Activated T-cell treated with anti-CD3 and anti-CD28 coated beads, Interleukin-2, amount 50 U/mL, for 4 hours (primary cell): ENCODE results near the gene CFDP1. TPM values are rescaled to one million over a fixed set of nuclear protein-coding genes. Genes with fewer than 3 reads are reported as not detected.
A peak's percentile ranks its signal among the peaks of the same experiment; 100 is the strongest.

Experiments used
- ATAC-seq, 2 donors: fragments of 200-7000 bp; cut with Tn5 transposase; one replicate each; pipeline ENCODE4 v1.10.0; 2021
- DNase-seq: peaks from one replicate; pipeline ENCODE4 v3.0.0-alpha.2; 2020
- H3K27me3 Mint-ChIP-seq: one replicate; pipeline ENCODE4 v1.8.0; 2021; ENCODE audit warnings: low read depth, mixed read lengths
- H3K36me3 Mint-ChIP-seq: one replicate; pipeline ENCODE4 v1.8.0; 2022; ENCODE audit warnings: mixed read lengths; ENCODE audit not compliant: insufficient read depth
- H3K4me1 Mint-ChIP-seq: one replicate; pipeline ENCODE4 v1.8.0; 2021; ENCODE audit warnings: low read depth, mixed read lengths
- H3K4me3 Mint-ChIP-seq: one replicate; pipeline ENCODE4 v1.8.0; 2021; ENCODE audit warnings: mild to moderate bottlenecking, moderate library complexity, mixed read lengths
- H3K9me3 Mint-ChIP-seq: one replicate; pipeline ENCODE4 v1.8.0; 2021; ENCODE audit warnings: mixed read lengths
- total RNA-seq, 3 donors: library from RNA; stranded (reverse); gene quantifications; one replicate each; pipeline ENCODE4 v1.2.1, GENCODE V29; 2021

CFDP1 gene
- total RNA-seq, 3 donors from 2014 or later, result 28.3 to 33.2 (median 28.6) TPM

DNA sequence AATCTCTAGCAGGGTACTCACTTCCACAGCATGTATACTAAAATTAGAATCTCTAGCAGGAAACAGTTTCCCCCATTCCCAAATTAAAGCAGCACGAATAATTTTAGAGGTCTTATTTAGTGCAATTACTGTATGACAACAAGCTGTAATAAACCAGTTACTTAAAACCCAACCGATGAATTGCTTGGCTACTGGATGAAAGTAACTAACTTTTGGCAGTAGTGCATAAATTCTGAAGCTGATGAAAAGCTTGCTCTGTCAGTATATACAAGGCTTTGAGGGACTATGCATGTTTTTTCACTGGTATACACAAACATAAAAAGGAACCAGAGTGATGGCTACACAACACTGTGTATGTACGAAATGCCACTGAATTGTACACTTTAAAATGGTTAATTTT lies 89.4 kb downstream of the CFDP1 start:
- Mint-ChIP-seq H3K36me3 (peaks cover 38% of the 10 kb centered on the region), H3K27me3 (no peaks in the 10 kb centered on the region), H3K9me3 (no peaks in the 10 kb centered on the region), H3K4me3 (no peak overlapping the region), H3K4me1 (no peaks in the 10 kb centered on the region)
- DNase-seq (no peak), ATAC-seq (no peak)

DNA sequence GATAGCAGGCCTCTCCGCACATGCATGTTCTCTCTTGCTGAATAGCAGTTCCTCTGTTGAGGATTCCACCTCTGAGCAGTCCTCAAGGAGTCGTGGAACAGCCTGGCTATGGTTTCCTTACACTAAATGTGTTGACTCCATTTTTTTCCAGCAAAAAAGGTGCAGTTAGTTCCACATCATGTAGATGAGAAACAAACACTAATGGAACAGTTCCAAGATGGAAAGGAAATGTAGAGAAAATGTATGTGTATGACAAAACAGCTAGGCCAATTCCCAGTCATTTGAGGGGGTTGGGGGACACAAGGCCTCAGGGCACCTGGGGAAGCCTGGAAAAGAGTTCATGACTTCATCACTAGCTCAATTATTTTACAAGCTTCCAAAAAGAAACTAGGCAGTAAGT lies 90.0 kb downstream of the CFDP1 start:
- H3K9me3 Mint-ChIP-seq, result no peaks in the 10 kb centered on the region
- peaks cover 39% of the 10 kb centered on the region for H3K36me3 Mint-ChIP-seq
- DNase-seq (no peak), ATAC-seq (no peak)
- H3K4me1 Mint-ChIP-seq, result no peaks in the 10 kb centered on the region
- H3K27me3 Mint-ChIP-seq, result no peaks in the 10 kb centered on the region
- H3K4me3 Mint-ChIP-seq, result no peak overlapping the region

DNA sequence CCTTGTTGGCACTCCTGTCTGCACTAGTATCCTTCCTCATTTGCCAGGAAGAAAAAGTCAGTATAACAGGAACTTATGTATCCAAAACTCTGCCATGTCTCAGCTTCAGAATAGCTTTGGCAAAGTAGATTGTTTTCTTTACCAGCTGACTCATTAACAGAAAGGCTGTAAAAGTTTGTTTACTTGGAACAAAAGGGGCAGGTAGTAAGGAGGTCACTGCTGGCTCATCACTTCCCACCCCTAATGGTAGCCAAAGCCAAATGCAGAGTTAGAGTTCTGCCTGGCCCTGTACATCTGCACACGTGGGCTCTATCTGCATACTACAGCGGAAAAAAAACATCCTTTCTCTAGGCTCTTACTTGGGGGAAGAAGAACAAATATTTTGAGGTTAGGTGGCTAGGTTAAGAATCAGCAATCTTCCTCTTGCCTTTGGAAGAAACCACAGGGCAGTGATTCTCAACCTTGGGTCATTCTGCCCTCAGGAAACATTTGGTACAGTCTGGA lies 90.9 kb downstream of the CFDP1 start:
- Mint-ChIP-seq H3K4me1 (no peaks in the 10 kb centered on the region), H3K27me3 (no peaks in the 10 kb centered on the region), H3K9me3 (no peaks in the 10 kb centered on the region), H3K4me3 (no peak overlapping the region), H3K36me3 (peaks cover 40% of the 10 kb centered on the region)
- no peak for ATAC-seq
- no peak for DNase-seq

DNA sequence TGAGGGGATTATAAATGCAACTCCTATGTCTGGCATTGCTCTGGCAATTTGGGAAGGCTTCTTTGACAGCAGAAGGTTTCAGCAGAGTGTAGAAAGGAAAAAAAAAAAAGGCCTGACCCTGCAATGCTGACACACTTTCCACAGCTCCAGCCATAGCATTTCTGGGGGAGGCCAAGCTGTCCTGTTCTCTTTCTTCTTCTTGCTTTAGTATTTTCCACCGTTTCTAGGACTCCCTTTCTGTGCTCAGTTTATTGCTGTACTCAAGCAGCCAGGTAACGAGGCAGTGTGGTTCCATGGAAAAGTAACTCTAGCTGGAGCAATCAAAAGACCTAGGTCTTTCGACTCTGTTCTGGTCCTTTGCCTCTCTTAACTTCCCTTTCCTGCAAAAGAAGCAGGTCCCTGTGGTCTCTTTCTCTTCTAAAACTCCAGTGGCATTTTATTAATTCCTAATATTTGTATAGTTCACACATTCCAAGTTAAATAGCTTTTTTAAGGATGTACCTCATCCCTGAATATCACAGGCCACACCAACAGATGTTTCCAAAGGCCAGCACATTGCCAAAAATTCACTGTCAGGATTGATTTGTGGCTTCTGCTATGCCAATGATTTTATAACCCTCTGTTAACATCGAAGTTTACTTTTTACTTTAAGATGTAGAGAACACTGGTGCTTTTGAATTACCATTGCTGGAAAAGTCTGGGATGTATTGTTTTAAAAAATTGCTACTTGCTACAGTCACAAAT lies 91.6 kb downstream of the CFDP1 start:
- Mint-ChIP-seq H3K4me1 (no peaks in the 10 kb centered on the region), H3K36me3 (peaks cover 45% of the 10 kb centered on the region), H3K27me3 (no peaks in the 10 kb centered on the region), H3K4me3 (no peak overlapping the region), H3K9me3 (no peaks in the 10 kb centered on the region)
- DNase-seq, result no peak
- ATAC-seq, result no peak

DNA sequence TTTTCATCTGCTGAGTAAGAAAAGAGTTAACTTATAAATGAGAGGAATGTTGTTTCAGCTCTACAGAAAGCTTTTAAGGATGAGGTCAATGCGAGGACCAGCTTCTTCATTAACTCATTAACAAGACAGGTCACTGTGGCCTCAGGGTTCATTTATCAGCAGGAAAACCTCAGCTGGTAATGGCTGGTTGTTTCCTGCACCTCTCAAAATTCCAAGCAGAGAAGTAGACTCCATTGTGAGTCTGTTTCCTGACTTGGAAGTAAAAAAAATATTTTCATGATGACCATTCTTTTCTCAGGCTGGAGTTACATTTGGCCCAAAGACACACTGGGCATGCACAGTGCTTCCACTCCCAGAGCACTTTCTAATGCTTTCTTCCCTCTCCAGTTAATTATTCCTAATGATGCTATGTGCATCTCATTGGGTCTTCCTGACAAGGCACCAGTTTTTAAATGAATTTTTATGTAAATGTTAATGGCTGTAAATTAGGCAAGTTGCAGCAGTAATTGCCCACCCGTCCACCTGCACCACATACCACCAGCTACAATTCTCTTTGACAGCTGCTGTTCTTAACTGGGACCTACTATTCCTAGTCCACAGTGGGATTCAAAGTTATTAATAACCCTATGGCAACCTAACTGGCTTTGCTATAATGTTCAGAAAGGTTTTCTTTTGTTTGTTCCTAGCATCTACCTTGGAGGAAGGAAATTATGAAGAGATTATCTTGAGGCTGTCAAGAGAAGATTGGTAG lies 92.4 kb downstream of the CFDP1 start:
- H3K27me3 Mint-ChIP-seq, result no peaks in the 10 kb centered on the region
- no peak for DNase-seq
- H3K9me3 Mint-ChIP-seq, result no peaks in the 10 kb centered on the region
- H3K4me1 Mint-ChIP-seq, result no peaks in the 10 kb centered on the region
- peaks cover 40% of the 10 kb centered on the region for H3K36me3 Mint-ChIP-seq
- ATAC-seq, result no peak
- H3K4me3 Mint-ChIP-seq, result no peak overlapping the region

DNA sequence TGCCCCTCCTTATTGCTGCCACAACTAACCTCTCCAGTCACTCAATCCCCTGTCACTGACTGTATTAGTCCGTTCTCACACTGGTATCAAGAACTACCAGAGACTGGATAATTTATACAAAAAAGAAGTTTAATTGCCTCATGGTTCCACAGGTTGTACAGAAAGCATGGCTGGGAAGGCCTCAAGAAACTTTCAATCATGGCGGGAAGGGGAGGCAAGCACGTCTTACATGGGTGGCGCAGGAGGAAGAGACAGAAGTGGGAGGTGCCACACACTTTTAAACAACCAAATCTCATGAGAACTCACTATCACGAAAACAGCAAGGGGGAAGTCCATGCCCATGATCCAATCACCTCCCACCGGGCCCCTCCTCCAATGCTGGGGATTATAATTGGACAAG lies 95.9 kb downstream of the CFDP1 start:
- Mint-ChIP-seq H3K4me1 (peaks cover 14% of the 10 kb centered on the region), H3K9me3 (no peaks in the 10 kb centered on the region), H3K36me3 (peaks cover 25% of the 10 kb centered on the region), H3K4me3 (no peak overlapping the region), H3K27me3 (no peaks in the 10 kb centered on the region)
- DNase-seq, result no peak
- ATAC-seq, result no peak

DNA sequence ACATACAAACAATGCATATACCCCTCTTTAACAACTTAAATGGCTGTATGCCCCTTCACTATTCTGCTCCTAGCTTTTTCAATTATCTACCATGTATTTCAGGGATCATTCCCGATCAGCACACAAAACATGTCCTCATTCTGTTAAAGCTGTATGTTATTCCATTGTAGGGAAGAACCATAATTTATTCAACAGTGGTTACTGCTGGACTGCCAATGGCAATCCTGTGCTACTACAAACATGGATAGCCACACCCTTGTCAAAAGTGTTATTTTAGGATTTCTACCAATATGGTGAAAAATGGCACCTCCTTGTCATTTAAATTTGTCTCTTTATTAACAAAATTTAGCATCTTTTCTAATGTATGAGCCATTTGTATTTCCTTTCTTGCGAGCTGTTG lies 96.8 kb downstream of the CFDP1 start:
- DNase-seq (no peak), ATAC-seq (no peak)
- H3K36me3 Mint-ChIP-seq, result peaks cover 24% of the 10 kb centered on the region
- H3K27me3 Mint-ChIP-seq, result no peaks in the 10 kb centered on the region
- no peak overlapping the region for H3K4me3 Mint-ChIP-seq
- no peaks in the 10 kb centered on the region for H3K9me3 Mint-ChIP-seq
- peaks cover 14% of the 10 kb centered on the region for H3K4me1 Mint-ChIP-seq

DNA sequence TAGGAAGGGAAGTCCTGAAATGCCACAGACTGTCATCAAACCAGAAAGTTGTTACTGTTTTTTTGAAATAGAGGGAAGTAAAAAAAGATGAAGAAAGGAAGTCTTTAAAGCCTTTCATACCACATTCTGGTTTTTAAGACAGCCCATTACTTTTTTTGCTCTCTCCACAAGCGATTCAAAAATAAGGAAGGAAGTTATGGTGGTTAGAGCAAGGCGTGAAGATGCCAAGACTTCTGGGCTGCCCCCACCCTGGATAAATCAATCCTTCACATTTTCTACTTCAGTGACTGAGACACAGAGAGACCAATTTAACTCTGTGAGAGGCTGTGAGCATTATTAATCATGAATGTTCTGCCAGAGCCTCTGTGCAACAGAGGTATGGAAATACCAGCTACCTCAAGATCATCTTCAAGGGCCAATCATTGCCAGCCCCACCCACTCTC lies 99.6 kb downstream of the CFDP1 start:
- DNase-seq, result no peak
- H3K4me1 Mint-ChIP-seq, result peaks cover 14% of the 10 kb centered on the region
- ATAC-seq, result peak in 1 of 2 donors; percentile 50
- H3K4me3 Mint-ChIP-seq, result no peak overlapping the region
- peaks cover 11% of the 10 kb centered on the region for H3K36me3 Mint-ChIP-seq
- H3K27me3 Mint-ChIP-seq, result no peaks in the 10 kb centered on the region
- no peaks in the 10 kb centered on the region for H3K9me3 Mint-ChIP-seq

DNA sequence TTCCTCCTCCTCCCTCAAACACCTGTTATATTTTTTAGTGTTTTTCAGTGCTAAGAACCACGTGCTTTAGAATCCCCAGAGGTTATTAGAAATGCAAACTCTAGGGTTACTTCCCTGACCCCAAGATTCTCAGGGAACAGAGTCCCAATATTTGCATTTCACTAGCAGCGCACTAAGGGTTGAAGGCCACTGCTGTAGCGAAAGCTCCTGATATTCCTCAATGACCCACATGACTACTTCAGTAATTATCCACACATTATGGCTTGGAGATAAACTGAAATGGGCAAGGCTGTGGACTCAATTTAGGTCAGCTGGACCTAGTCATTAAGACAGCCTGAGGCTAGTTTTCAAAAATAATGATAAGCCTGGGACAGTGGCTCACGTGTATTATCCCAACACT lies 103.4 kb downstream of the CFDP1 start:
- Mint-ChIP-seq H3K27me3 (no peaks in the 10 kb centered on the region), H3K4me3 (no peak overlapping the region), H3K9me3 (no peaks in the 10 kb centered on the region), H3K4me1 (peaks cover 34% of the 10 kb centered on the region), H3K36me3 (peaks cover 2% of the 10 kb centered on the region)
- no peak for ATAC-seq
- DNase-seq, result no peak

DNA sequence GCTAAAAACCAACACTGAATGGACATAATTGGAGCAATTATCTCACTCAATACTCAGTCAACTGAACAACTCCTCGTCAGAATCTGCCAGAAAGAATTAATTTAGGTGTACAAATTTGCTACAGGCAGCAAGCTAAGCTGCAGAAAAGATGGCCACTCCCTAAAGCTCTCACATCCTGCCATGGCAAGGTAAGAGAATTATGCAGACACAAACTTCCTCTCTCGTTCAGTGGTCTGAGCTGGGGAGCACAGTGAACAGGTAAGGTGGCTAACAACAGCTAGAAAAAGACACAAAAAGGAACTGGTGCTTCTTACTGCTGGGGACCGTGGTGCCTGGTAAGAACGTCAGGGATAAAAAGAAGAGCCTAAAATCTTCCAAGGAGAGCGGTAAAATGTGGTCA lies 107.0 kb downstream of the CFDP1 start:
- H3K9me3 Mint-ChIP-seq, result no peaks in the 10 kb centered on the region
- ATAC-seq (no peak), DNase-seq (no peak)
- peaks cover 25% of the 10 kb centered on the region for H3K4me1 Mint-ChIP-seq
- no peaks in the 10 kb centered on the region for H3K27me3 Mint-ChIP-seq
- H3K36me3 Mint-ChIP-seq, result peaks cover 7% of the 10 kb centered on the region
- H3K4me3 Mint-ChIP-seq, result no peak overlapping the region

DNA sequence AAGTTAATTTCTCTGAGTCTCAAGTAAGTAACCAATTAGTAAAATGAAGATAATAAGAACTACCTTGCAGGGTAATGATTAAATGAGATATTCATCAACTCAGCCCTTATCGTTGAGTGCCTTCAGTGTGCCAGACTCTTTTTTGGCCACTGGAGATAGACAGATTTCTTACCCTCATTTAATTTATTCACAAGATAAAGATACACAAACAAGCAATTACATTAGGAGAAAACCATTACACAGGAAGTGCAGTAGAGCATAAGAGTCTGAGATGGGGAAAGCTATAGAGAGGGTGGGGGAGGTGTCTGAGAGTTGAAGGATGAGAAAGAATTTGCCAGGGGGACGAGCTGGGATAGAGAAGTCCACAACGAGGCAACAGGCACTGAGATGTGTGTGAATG lies 109.4 kb downstream of the CFDP1 start:
- peaks cover 48% of the 10 kb centered on the region for H3K4me1 Mint-ChIP-seq

DNA sequence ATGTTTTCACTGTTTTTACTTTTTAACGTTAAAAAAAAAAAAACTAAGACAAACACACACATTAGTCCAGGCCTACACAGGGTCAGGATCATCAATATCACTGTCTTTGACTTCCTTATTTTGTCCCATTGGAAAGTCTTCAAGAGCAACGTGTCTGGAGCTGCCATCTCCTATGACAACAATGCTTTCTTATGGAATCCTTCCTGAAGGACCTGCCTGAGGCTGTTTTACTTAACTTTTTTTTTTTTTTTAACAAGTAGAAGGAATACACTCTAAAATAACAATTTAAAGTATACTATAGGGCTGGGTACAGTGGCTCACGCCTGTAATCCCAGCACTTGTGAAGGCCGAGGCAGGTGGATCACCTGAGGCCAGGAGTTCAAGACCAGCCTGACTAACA lies 110.1 kb downstream of the CFDP1 start:
- DNase-seq (no peak), ATAC-seq (no peak)
- no peak overlapping the region for H3K4me3 Mint-ChIP-seq
- no peaks in the 10 kb centered on the region for H3K27me3 Mint-ChIP-seq
- H3K4me1 Mint-ChIP-seq, result peaks cover 48% of the 10 kb centered on the region
- peaks cover 7% of the 10 kb centered on the region for H3K36me3 Mint-ChIP-seq
- H3K9me3 Mint-ChIP-seq, result no peaks in the 10 kb centered on the region

More for the DNA sequence above, 109.4 kb downstream of the CFDP1 start:
- no peaks in the 10 kb centered on the region for H3K27me3 Mint-ChIP-seq
- no peaks in the 10 kb centered on the region for H3K9me3 Mint-ChIP-seq
- DNase-seq, result no peak
- peaks cover 7% of the 10 kb centered on the region for H3K36me3 Mint-ChIP-seq
- H3K4me3 Mint-ChIP-seq, result no peak overlapping the region
- ATAC-seq, result no peak

DNA sequence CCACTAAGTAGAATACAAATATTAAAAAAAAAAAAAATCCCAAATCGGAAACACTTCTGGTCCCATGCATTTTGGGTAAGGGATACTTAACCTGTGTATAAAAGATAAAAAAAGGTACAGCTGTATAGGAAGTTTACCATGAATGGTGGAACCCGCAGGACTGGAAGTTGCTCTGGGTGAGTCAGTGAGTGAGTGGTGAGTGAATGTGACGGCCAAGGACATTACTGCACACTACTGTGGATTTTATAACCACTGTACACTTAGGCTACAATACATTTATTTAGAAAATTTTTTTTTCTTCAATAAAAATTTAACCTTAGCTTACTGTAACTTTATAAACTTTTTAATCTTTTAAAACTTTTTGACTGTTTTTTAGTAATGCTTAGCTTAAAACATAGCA lies 110.6 kb downstream of the CFDP1 start:
- no peaks in the 10 kb centered on the region for H3K27me3 Mint-ChIP-seq
- H3K36me3 Mint-ChIP-seq, result peaks cover 7% of the 10 kb centered on the region
- H3K4me1 Mint-ChIP-seq, result peaks cover 48% of the 10 kb centered on the region
- no peaks in the 10 kb centered on the region for H3K9me3 Mint-ChIP-seq
- no peak overlapping the region for H3K4me3 Mint-ChIP-seq
- DNase-seq (no peak), ATAC-seq (no peak)

DNA sequence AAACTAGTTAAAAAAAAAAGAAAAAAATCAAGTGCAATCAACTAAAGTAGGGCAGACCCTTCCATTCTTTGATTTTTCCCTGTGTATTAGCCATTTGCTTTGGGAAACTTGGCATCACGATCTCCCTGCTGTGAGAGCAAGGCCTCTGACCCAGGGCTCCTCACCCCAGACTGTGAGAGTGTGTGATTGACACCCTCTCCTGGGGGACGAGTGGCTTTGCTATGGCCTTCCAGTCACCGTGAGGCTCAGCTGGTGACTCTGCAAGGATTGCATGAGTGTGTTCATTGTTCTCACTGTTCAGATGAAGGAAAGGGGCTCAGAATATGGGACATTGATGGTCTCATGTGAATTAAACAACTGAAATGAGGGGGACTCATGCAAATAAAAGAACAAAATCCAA lies 112.9 kb downstream of the CFDP1 start:
- H3K9me3 Mint-ChIP-seq, result no peaks in the 10 kb centered on the region
- ATAC-seq (no peak), DNase-seq (no peak)
- H3K27me3 Mint-ChIP-seq, result no peaks in the 10 kb centered on the region
- H3K36me3 Mint-ChIP-seq, result peaks cover 16% of the 10 kb centered on the region
- H3K4me3 Mint-ChIP-seq, result no peak overlapping the region
- peaks cover 36% of the 10 kb centered on the region for H3K4me1 Mint-ChIP-seq
